Smooth muscle cell of the brain vasculature (primary cell): ENCODE measurements around the gene FA2H.
"Not testable (repeated sequence)": the region's sequence is repeated elsewhere in the genome, so short reads cannot be mapped to it uniquely, and the experiment has no call there.

Source experiments
- DNase-seq: peaks from one replicate; pipeline ENCODE4 v3.0.0-alpha.2; 2012; ENCODE audit warnings: low read depth, low spot score

FA2H gene, protein sequence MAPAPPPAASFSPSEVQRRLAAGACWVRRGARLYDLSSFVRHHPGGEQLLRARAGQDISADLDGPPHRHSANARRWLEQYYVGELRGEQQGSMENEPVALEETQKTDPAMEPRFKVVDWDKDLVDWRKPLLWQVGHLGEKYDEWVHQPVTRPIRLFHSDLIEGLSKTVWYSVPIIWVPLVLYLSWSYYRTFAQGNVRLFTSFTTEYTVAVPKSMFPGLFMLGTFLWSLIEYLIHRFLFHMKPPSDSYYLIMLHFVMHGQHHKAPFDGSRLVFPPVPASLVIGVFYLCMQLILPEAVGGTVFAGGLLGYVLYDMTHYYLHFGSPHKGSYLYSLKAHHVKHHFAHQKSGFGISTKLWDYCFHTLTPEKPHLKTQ

DNA sequence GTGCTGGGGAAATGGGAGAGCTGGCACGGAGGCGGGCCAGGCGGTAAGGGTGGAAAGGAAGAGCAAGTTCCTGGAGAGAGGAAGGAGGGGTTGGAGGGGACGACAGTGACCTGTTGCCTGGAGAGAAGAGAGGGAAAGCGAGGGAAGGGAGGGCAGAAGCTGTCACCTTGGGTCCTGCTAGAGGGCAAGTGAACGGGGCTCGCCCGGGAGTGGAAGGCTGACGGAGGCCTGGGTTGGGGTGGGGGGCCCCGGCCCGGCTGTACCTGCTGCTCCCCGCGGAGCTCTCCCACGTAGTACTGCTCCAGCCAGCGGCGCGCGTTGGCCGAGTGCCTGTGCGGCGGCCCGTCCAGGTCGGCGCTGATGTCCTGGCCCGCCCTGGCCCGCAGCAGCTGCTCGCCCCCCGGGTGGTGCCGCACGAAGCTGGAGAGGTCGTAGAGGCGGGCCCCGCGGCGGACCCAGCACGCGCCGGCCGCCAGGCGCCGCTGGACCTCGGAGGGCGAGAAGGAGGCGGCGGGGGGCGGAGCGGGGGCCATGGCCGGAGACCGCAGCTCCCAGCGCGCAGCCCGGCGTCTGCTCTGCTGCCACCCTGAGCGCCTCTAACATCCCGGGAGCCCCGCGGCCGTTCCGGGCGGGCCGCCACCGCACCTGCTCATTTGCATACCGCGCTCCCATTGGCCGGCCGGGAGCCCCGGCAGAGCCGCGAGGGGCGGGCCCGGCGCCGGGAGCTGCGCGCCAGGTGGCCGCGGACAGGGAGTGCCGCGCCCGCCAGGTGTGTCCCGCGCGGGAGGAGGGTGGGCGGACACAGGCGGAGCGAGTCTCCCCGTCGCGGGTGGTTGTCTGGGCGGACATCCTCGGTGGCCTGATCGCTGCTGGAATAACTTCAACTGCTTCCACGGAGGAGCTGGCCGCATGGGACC, at the start of gene FA2H:
TSS of gene FA2H (minus strand) at position 598 of the 917 bp plus-strand sequence. CDS start at position 533, 65 bp downstream.
- no peak for DNase-seq

DNA sequence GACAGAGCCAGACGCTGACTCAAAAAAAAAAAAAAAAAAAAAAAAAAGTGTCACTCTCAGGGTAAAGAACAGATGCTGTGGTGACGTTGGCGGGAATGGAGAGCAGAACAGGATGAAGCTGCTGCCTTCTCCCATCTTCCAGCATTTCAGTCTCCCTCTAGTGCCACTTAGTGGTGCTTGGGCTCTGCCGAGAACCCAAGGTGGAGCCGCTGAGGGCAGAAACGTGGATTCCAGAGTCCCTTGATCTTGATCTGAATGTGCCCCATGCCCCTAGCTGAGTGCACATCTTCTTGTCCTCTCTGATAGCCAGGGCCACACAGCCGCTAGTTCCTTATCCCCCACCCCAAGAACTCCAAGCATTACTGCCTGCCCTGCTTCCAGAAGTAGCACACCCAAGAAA, 43.2 kb upstream of the FA2H start:
- DNase-seq = no peak

DNA sequence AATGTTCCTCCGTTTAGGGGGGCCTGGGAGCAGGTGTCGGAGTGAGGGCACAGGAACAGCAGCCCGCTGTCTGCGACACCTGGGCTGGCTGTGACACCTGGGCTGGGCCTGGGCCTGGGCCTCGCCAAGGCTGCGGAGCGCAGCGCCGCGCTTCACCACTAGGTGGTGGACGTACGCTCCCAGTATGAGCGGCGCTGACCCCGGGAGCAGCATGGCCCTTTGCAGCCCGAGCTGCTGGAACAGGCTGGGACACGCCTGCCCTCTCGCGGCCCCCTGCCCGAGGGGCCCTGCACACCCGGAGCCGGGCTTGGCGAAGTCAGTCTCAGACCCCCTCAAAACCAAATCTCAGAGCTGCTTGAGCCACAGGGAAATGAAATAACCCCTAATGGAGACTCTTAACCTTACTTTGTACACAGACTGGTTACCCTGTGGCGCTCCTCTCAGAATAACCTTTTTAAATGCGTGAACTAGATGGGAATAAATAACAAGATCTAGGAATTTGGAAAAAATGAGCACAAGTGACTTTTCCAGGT, 38.6 kb upstream of the FA2H start:
- DNase-seq = peak; percentile 15

DNA sequence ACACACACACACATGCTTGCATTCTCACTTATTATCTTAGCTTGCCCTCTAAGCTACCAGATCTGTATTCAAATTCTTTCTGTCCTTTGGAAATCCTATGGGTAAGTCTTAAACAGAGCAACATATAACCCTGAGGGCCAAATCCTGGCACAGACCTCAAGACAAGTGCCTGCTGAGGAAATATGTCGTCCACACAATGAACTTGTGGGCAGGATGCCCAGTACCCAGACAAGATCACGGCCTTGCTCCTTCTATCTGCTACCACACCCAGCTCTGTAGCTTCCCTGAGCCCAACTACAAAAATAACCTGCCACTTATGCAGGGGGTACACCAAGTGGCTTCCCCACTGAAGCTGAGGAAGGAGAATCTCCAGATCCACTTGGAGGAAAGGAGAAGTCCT, 37.3 kb upstream of the FA2H start:
- DNase-seq = no peak

DNA sequence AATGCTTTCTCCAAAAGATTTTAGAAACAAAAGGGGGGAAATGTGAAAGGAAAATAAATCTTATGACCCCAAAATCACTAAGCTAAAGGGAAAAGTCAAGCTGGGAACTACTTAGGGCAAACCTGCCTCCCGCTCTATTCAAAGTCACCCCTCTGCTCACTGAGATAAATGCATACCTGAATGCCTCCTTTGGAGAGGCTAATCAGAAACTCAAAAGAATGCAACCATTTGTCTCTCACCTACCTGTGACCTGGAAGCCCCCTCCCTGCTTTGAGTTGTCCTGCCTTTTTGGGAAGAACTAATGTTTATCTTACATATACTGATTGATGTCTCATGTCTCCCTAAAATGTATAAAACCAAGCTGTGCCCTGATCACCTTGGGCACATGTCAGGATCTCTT, 36.6 kb upstream of the FA2H start:
- DNase-seq = not testable (repeated sequence)

DNA sequence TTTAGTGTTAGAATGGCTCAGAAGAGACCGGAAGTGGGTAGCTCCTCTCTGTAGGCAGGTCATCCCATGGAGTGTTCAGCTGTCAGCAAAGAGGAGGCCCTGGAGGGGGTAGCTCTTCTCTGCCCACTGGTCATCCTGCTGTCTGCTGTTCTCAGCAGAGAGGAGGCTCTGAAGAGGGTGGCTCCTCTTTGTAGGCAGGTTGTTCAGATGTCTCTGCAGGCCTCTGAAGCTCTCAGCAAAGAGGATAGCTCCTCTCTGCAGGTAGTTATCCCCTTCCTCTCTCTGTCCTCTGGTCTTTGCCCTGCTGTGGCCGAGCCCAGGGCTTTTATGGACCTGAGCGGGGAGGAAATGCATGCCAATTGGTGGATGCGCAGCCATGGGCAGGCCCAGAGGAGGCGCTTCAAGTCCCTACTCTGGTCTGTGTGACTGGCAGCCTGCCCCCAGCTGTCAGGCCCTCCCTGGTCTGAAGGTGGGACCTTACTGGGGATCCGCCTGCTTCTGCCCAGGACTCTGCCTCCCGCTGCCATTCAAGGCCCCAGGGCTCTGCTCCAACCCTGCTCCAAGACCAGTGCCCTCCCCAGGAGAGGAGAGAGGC, 32.5 kb upstream of the FA2H start:
- DNase-seq = no peak

DNA sequence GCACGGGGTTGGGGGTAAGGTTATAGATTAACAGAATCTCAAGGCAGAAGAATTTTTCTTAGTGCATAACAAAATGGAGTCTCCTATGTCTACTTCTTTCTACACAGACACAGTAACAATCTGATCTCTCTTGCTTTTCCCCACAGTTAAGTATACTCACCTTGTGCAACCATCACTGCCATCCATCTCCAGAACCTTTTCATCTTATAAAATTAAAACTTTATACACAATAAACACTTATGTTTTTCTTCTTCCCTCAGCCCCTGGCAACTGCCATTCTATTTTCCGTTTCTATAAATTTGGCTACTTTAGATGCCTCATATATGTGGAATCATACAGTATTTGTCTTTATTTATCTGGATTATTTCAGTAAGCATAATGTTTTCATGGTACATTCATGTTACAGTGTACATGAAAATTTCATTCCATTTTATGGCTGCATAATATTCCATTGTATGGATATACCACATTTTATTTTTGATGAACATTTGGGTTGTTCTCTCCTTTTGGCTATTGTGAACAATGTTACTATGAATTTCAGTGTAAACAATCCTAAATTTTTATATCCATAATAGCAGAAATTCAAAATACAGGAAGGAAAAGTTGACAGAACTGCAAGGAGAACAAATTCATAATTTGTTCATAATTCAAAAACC, 25.7 kb upstream of the FA2H start:
- no peak for DNase-seq

DNA sequence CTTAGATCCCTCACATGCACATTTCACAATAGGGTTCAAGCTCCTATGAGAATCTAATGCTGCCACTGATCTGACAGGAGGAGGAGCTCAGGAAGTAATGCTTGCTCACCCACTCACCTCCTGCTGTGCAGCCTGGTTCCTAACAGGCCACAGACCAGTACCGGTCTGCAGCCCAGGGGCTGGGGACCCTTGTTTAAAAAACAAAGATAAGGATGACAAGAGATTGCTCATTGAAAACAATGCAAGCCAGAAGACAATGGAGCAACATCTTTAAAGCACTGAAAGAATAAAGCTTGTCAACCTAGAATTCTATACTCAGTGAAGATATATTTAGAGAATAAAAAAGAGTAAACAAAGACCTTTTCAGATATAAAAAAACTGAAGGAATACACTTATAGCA, 22.8 kb upstream of the FA2H start:
- DNase-seq = no peak

DNA sequence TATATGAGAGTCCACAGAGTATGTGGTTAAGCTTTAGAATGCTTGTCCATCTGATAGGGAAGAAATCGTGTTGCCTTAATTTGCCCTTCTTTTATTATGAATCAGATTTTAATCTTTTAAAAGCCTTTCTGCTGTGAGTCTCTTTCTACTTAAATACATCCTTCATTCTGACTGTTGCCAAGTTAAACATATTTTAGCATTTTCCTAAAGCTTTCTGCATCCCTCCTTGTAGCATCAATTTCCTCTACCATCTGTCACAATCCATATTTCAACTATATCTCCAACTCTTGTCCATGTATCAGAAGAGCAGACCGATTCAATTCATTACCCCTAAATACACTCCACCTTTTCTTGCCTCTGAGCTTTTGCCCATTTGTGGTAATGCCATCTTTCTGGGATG, 20.5 kb upstream of the FA2H start:
- DNase-seq = no peak

DNA sequence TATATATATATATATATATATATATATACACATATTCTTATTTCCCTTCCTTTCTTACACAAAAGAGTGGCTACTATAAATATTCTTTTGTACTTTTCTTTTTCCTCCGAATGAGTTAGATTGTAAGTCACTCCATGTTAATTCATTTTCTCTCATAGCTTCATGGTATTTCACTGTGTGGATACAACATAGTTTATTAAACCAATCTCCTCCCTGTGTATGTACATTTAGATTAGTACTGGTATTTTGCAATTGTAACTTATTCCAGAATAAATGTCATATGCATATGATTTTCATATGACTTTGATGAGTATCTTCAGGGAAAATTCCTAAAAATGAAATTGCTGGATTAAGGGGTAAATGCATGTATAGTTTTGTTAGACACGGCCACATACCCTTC, 20.0 kb upstream of the FA2H start:
- DNase-seq = no peak

DNA sequence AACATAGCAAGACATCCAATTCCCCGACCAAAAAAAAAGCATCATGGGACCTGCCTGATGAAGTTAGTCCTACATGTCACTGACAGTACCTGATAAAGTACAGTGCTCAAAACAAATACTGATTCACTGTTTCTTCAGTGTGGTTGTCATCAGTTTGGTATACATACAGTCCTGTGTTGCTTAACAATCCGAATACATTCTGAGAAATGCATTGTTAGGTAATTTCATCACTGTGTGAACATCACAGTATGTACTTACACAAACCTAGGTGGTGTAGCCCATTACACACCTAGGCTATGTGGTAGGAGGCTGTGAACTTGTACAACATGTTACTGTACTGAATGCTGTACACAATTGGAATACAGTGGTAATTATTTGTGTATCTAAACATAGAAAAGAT, 19.0 kb upstream of the FA2H start:
- no peak for DNase-seq

DNA sequence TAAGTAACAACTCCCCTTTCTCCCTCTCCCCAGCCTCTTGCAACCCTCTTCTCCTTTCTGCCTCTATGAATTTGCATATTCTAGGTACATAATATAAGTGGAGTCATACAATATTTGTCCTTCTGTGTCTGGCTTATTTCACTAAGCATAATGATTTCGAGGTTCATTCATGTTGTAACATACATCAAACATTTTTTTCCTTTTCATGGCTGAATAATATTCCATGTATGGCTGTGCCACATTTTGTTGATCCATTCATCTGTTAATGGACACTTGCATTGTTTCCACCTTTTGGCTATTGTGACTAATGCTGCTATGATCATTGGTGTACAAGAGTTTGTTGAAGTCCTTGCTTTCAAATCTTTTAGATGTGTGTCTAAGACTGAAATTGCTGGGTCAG, 17.6 kb upstream of the FA2H start:
- DNase-seq = no peak

DNA sequence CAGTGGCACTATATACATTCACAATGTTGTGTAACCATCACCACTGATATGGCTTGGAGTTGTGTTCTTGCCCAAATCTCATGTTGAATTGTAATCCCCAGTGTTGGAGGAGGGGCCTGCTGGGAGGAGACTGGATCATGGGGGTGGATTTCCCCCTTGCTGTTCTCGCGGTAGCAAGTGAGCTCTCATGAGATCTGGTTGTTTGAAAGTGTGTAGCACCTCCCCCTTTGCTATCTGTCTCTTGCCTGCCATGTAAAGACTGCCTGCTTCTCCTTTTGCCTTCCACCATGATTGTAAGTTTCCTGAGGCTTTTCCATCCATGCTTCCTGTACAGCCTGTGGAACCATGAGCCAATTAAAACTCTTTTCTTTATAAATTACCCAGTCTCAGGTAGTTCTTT, 17.1 kb upstream of the FA2H start:
- DNase-seq = not testable (repeated sequence)

DNA sequence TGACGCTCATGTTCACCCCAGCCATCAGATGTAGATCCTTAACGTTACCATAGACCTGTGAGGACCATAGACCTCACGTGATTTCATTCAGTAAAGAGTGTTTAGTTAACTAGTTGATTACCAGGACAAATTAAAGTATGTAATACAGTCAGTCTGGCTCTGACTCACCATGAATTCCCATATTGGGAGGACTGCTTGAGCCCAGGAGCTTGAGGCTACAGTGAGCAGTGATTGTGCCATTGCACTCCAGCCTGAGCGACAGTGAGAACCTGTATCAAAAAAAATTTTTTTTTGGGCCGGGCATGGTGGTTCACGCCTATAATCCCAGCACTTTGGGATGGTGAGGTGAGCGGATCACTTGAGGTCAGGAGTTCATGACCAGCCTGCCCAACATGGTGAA, 13.5 kb upstream of the FA2H start:
- no peak for DNase-seq

DNA sequence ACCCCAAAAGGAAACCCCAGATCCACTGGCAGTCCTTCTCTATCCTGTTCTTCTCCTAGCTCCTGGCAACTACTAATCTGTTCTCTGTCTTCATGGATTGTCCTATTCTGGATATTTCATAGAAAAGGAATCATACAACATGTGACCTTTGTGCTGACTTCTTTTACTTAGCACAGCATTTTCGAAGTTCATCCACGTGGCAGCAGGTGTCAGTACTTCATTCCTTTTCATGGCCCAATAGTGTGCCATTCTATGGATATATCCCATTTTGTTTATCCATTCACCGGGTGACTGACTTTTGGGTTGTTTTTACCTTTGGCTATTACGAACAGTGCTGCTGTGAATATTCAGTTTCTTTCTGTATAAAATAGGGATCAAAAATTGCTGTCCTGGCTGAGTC, 10.4 kb upstream of the FA2H start:
- no peak for DNase-seq

DNA sequence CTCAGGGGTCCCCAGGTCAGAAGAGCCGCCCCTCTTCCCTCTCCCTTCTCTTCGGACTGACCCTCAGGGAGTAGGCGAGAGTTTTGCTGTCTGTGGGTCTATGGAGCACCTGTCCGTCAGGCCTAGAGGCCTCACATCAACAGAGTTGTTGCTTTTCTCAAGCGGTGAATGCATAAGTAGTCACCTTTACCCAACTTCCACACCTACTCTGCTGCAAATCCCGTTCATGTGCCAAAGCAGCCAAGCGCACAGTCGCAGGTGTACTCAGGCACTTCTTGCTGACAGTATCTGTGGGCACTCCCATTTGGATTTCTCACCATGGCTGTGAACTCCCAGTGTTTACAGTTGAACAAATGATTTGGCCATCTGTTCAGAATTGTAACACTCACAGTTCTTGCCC, 4.0 kb upstream of the FA2H start:
- no peak for DNase-seq

DNA sequence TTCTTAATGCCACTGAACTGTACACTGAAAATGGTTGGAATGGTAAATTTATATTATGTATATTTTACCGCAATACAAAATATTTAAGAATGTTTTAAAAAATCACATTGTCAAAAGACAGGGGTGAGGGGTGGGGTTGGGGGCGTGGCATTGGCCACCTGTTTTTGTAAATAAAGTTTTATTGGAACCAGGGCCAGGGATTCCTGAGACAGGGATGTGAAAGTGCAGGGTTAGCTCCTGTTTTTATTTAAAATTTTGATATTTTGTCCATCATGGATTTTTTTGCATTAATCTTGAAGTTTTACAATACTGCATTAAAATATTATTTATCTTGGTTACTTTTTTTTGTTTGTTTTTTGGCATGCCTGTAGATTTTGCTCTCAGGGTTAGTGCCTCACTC, 2.3 kb upstream of the FA2H start:
- DNase-seq = no peak

DNA sequence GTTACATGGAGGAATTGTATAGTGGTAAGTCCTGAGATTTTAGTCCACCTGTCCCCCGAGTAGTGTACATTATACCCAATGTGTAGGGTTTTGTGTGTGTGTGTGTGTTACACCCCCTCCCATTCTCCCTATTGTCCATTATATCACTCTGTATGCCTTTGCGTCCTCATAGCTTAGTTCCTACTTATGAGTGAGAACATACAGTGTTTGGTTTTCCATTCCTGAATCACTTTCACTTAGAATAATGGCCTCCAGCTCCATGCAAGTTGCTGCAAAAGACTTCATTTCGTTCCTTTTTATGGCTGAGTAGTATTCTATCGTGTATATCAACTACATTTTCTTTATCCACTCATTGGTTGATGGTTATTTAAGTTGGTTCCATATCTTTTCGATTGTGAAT, 635 bp upstream of the FA2H start:
- no peak for DNase-seq

DNA sequence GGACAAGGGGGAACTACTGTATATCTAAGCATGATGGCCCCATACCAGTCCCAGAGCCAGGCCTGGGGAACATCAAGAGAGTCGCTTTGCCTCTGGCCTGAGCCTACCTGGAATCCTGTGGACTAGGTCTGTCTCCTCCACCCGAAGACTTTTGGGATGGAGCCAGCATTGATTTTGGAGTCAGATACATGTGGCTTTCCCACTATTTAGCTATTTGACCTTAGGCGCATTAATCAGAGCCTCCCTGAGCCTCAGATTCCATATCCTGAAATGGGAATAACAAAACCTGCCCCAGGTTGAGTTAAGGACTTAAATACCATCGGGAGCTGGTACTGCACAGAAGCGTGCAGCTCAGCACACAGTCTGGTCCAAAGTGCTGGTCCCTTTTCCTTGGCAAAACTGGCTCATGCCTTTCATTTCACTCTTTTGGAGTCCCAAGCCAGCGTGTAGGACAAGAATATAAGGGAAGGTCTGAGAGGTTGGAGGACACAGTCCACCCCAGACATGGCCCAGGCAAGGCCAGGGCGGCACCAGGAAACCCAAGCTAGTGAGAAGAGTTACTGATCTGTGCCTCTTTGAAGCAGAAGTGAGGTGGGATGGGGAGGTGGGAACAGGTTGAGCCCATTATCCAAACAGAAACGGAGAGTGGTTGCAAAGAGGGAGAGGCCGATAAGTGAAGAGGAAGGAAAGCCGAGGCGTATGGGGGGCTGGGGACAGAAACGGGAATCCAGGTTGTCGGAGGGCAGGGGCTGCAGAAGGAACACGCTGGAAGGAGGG, 986 bp downstream of the FA2H start:
- no peak for DNase-seq

DNA sequence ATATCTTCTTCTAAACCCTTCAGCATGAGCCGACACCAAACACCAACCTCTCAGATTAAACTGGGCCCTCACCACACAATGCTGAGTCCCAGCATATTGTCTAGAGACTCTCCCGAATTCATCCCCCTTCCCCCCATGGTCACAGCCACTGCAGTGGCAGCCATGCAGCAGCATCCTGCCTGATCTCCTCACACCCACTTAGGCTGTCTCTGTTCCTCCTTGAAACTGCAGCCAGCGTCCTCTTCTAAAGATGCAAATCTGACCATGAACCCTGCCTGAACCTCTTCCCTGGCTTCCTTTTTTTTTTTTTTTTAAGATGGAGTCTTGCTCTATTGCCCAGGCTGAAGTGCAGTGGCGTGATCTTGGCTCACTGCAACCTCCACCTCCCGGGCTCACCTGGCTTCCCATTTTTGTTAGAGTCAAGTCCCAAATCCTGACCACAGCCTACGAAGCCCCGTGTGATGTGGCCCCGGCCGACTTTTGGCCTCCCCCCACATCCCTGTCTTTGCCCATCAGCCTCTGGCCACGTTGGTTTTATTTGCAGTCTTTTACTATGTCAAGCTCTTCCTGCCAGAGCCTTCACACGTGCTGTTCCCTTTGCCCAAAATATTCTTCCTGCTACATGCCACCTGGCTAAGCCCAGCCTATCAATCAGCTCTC, 2.8 kb downstream of the FA2H start:
- no peak for DNase-seq
